GM13976 (cell line): Measurements from ENCODE around the gene ZNF587.

Experiments used
- DNase-seq: peaks from one replicate; pipeline ENCODE4 v3.0.0; 2012; ENCODE audit warnings: low spot score
- in situ Hi-C: fragments of 300-500 bp; cut with MboI; formaldehyde crosslinking; loops from one replicate; pipeline ENCODE4 v1.12.0; 2022; ENCODE audit warnings: low sequenced_read_pairs, mixed read lengths, inconsistent platforms; ENCODE audit not compliant: unreplicated experiment
- TF ChIP-seq, protein P1 (sequence below): IDR thresholded peaks from 2 replicates; pipeline ENCODE4 v1.5.1; 2012; ENCODE audit warnings: borderline replicate concordance, mild to moderate bottlenecking; ENCODE audit not compliant: insufficient read depth; ENCODE audit errors: extremely low read depth, missing control alignments, control extremely low read depth

The ZNF587 gene

GRCh38 chr19:57914531-57914930 lies 64.9 kb downstream of the ZNF587 start:
- no peak for DNase-seq
- in situ Hi-C loops: no loop called here
- TF ChIP-seq, protein P1, sequence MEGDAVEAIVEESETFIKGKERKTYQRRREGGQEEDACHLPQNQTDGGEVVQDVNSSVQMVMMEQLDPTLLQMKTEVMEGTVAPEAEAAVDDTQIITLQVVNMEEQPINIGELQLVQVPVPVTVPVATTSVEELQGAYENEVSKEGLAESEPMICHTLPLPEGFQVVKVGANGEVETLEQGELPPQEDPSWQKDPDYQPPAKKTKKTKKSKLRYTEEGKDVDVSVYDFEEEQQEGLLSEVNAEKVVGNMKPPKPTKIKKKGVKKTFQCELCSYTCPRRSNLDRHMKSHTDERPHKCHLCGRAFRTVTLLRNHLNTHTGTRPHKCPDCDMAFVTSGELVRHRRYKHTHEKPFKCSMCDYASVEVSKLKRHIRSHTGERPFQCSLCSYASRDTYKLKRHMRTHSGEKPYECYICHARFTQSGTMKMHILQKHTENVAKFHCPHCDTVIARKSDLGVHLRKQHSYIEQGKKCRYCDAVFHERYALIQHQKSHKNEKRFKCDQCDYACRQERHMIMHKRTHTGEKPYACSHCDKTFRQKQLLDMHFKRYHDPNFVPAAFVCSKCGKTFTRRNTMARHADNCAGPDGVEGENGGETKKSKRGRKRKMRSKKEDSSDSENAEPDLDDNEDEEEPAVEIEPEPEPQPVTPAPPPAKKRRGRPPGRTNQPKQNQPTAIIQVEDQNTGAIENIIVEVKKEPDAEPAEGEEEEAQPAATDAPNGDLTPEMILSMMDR: no peak
